Keratinocyte (primary cell): ENCODE data around the gene SYT12.

Source experiments
- EZH2 ChIP-seq: IDR thresholded peaks from one replicate; pipeline ENCODE4 v1.6.1; 2012; ENCODE audit warnings: inconsistent platforms, mild to moderate bottlenecking, low read length, moderate library complexity
- TF ChIP-seq, protein P1 (sequence below), 3 experiments: IDR thresholded peaks in 1 of 3; conservative IDR thresholded peaks in 1 of 3; optimal IDR thresholded peaks in 1 of 3; 2 replicates in 2 of 3; 3 replicates in 1 of 3; pipeline versions ENCODE3 to v1.5.1; 2011; ENCODE audit warnings: low read length in 3 of 3, mild to moderate bottlenecking in 3 of 3, moderate library complexity in 2 of 3, control low read depth in 1 of 3, inconsistent platforms in 1 of 3; ENCODE audit not compliant: insufficient read depth in 2 of 3; ENCODE audit errors: extremely low read depth in 1 of 3

DNA sequence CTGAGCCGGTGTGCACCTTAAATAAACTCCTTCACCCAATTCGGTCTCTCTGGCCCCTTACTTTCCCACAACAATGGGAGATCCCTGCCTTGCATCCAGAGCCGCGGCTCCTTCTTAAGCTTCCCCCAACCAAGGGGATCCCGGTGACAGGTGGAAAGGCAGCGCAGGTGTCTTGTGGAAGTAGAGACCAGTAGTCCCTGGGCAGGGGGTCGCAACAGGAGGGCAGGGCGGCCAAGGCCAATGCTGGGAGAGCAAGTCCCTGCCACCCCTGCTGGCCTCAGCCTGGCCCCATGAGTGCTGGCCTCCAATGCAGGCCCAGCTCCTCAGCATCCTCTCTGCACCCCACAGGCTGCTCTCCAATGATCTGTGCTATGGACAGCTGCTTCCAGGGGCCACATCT lies 7.9 kb upstream of the SYT12 start:
- TF ChIP-seq, protein P1, sequence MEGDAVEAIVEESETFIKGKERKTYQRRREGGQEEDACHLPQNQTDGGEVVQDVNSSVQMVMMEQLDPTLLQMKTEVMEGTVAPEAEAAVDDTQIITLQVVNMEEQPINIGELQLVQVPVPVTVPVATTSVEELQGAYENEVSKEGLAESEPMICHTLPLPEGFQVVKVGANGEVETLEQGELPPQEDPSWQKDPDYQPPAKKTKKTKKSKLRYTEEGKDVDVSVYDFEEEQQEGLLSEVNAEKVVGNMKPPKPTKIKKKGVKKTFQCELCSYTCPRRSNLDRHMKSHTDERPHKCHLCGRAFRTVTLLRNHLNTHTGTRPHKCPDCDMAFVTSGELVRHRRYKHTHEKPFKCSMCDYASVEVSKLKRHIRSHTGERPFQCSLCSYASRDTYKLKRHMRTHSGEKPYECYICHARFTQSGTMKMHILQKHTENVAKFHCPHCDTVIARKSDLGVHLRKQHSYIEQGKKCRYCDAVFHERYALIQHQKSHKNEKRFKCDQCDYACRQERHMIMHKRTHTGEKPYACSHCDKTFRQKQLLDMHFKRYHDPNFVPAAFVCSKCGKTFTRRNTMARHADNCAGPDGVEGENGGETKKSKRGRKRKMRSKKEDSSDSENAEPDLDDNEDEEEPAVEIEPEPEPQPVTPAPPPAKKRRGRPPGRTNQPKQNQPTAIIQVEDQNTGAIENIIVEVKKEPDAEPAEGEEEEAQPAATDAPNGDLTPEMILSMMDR (optimal IDR thresholded peaks at IDR 0.05 in 1 of 3, IDR thresholded peaks at IDR 0.05 in 1 of 3, conservative IDR thresholded peaks at IDR 0.05 in 1 of 3; ENCODE audit: extremely low read depth in 1 of 3, insufficient read depth in 2 of 3, low read length in 3 of 3) = no peak
- TF ChIP-seq EZH2 = no peak
